SKM-1 (cell line): ENCODE measurements around the gene RARRES1.

Experiments
- DNase-seq: peaks from one replicate; lab custom pipeline; 2025; ENCODE audit not compliant: unreplicated experiment; lab: John Stamatoyannopoulos, UW

RARRES1 gene

DNA sequence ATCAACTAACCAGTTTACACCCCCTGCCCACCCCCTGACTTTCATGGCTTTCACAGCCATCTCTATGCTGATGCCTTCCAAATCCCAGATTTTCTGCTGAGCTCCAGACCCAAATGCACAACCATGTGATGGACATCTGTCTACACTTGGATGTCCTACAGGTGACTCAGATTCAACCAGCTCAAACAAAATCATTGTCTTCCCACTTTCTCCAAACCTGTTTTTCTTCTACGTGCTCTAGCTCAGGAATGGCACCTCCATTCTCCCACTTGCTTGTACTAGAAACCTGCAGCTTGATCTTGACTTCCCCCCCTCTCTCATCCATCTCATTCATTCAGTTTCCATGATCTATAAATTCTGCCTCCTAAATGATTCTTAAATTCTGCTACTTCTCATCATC lies 34.1 kb upstream of the RARRES1 start:
- no peak for DNase-seq

- DNase-seq, result no peak
Measured at GRCh38 chr3:158765518-158766205, 33.4 kb upstream of the RARRES1 start.

DNA sequence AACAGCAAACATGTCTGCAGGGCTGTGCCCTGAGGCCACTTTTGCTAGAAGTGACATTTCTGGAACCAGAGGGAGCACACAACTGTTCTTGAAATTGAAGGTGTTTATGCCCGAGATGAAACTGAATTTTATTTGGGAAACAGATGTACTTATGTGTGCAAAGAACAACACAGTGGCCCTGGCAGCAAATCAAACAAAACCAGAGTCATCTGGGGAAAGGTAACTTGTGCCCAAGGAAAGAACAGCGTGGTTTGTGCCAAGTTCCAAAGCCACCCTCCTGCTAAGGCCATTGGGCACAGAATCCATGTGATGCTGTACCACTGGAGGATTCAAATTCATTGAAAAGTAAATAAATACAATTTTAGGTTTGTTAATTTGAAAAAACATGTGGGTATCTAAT lies 31.2 kb upstream of the RARRES1 start:
- no peak for DNase-seq

DNA sequence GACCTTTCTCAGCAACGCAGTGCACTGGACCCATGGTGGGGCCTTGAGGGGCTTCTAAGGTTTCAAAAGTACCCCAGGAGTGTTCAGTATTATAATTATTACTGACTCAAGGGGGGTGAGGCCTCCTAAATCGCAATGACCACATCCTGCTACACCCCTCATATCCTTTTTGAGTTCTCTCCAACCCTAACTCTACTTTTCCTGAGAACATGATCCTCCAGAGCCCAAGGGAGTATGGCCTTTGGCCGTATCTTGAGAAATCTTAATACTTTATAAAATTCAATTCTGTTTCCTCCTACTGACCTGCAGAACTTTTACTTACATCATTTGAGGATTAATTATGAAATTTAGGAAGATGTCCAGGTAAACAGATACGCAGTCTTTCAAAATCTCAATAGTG lies 30.4 kb upstream of the RARRES1 start:
- no peak for DNase-seq

GRCh38 chr3:158761350-158761749 lies 29.1 kb upstream of the RARRES1 start:
- no peak for DNase-seq

DNA sequence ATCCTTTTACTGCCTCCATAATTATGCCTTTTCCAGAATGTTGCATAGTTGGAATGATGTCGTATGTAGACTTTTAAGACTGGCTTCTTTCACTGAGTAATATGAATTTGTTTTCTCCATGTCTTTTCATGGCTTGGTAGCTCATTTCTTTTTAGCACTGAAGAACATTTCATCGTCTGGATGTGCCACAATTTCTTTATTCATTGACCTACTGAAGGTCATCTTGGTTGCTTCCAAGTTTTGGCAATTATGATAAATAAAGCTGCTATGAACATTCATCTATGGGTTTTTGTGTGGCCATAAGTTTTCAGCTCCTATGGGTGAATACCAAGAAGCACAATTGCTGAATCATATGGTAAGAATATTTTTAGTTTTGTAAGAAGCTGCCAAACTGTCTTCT lies 23.2 kb upstream of the RARRES1 start:
- DNase-seq, result no peak

DNA sequence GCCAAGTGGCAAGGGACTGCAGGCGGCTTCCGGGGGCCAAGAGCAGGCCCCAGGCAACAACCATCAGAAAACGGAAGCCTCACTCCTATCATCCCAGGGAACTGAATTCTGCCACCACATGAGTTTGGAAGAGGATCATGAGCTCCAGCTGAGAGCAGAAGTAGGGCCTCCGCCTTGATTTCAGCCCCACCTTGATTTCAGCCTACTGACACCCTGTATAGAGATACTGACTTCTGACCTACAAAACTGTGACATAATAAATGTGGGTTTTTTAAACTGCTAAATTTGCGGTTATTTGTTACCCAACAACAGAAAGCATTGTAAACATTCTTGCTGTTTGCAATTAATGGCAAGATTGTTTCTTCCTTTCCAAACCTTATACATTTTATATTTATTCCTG lies 21.6 kb upstream of the RARRES1 start:
- DNase-seq, result no peak

DNA sequence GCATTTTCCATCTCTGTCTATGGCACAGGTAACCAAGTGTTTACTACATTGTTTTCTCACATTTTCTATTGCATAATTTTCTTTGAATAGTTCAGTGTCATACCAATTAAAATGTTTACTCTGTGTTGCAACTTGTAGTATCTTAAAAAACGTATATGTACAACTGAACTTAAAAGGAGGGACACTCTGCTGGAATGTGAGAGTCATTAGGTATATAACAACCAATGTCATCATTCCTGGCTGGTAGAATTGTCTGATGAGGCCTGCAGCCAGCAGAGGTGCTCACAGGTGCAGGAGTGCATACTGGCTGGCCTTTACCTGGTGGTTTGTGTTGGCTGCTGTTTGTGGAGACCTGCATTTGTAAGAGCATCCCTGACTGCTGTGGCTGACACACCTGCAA lies 19.1 kb upstream of the RARRES1 start:
- DNase-seq, result no peak

GRCh38 chr3:158750016-158750415 lies 17.8 kb upstream of the RARRES1 start:
- DNase-seq, result no peak

DNA sequence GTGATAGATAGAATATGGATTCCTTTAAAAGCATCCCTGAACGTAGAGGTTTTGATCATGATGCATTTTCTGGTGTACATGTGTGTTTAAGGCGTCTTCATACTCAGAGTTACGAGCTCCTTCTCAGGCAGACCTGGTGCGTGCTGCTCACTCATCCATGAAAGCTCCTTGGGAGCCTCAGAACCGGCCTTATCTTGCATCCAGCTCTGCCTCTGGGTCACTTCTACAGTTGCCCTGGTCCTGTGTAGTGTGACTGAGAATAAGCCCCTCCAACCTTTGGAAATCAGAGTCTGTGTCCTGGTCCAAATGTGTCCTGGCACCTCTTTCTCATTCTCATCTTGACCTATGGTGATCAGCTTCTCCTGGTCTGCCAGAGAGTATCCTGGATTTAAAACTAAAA lies 17.3 kb upstream of the RARRES1 start:
- DNase-seq, result no peak

DNA sequence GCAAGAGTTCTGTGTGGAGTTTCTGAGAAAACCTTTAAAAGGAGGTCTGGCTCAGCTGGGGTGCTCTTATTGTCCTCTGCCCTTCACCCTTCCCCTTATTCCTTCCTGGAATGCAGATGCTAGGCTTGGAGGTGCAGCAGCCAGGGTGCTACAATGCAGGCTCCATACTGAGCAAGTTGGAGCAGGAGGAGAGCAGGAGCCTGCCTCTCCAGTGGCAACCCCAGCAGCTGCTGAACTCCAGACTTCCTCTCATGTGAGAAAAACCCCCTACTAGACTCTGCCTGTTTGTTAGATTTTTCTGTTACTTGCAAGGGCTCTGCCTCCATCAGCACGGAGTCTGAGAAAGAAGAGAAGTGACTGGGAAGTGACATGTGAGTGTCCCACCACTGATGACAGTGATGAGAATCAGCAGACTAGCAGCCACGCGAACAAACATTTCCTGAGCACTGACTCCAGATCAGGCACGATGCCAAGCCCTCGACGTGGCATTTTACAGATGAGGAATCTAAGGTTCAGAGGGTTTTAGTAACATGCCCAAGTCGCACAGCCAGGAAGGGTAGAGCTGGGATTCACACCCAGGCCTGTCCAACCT lies 16.1 kb upstream of the RARRES1 start:
- DNase-seq, result no peak

DNA sequence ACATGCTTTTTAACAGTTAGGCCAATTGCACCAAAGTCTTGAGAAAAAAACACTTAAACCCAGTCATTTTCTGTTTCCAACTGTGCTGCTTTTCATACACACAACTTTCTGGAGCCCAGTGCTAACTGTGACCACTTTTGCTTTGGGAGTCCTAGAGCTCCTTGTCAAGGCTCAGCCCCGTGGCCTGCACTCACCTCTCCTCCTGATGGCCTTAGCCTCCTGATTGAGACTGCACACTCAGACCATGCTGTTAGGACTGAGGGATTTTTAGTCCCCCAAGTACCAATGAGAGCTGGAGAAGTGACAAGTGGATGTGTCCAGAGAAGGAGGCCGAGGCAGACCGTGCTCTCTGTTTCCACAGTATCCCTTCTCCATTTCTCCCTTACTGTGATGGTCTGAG lies 15.2 kb upstream of the RARRES1 start:
- DNase-seq, result no peak

- DNase-seq, result no peak
Measured at GRCh38 chr3:158745551-158745950, 13.3 kb upstream of the RARRES1 start.

- DNase-seq, result no peak
Measured at GRCh38 chr3:158744567-158745288, 12.5 kb upstream of the RARRES1 start.

DNA sequence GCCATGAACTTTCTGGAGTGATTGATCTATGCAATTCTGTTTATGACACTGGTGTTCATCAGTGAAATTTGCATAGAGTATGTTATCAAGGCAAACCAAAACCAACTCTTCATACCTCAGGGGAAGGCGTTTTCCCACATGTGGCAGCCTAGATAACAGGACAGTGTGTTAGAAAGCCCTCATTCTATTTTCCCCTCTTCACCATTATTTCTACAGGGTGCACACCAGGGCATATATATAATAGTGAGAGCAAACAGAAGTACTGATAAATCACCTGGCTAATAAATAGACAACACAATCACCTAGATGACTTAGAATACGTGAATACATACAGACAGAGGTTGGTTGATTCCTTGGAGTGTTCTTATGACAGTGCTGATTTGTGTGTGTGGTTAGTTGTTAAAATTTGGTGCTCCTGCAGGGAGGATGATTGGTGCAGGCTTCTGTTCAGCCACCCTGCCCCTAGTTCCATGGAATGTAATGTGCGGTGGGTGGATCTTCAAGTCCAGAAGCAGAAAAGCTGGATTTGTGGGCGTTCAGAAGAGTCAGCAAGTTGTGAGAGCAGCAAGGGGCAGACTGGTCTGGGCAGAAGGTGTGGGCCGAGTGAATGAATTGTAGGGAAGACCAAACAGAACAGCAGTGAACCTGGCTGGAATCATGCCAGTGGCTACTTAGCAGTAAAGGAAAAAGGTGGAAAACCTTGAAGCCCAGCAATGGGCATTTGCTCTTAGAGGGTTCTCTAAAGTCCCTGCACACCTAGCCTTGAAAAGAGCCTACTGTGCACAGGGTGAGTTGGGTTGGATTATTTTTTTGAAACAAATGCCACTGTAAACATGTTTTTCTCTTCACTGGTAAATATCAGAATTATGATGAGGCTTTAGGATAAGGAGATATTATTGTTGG lies 11.7 kb upstream of the RARRES1 start:
- DNase-seq, result no peak

GRCh38 chr3:158742871-158743663 lies 10.8 kb upstream of the RARRES1 start:
- DNase-seq, result no peak

DNA sequence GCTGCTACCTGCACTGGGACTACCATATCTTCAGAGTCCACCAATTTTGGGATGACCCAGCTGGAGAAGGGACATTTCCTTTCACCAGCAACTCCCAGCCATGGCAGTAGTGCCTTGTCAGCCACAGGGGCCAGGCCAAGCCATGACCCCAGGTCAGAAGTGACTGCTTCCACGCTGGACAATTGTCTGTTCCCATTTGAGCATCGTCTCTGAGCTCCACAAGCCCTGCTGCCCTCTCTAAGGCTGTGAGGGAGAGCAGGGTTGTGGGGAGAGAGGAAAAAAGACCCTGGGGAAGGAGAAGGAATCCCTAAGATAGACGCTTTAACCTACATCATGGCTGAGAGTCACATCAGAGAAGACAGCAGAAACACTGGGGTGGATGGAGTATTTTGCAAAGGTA lies 7.4 kb upstream of the RARRES1 start:
- DNase-seq, result no peak

DNA sequence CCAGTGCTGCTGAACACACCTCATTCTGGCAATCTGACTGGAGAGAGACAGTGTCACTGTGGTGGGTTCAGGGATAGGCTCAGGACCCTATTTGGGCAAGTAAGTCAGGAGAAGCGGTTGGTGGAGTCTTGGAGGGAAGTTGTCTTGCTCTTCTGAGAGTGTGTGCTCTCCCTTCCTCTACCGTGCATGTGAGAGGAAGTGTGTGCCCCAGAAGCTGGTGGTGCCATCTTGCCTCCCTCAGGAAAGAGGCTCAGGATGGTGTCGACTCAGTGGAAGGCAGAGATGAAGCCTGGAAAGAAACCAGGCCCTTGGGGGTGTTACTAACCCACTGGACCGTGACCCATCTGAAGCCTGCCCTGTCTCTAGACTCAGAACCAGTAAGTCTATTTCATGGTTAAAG lies 6.8 kb upstream of the RARRES1 start:
- DNase-seq, result no peak

- DNase-seq, result no peak
Measured at GRCh38 chr3:158738653-158739052, 6.4 kb upstream of the RARRES1 start.

DNA sequence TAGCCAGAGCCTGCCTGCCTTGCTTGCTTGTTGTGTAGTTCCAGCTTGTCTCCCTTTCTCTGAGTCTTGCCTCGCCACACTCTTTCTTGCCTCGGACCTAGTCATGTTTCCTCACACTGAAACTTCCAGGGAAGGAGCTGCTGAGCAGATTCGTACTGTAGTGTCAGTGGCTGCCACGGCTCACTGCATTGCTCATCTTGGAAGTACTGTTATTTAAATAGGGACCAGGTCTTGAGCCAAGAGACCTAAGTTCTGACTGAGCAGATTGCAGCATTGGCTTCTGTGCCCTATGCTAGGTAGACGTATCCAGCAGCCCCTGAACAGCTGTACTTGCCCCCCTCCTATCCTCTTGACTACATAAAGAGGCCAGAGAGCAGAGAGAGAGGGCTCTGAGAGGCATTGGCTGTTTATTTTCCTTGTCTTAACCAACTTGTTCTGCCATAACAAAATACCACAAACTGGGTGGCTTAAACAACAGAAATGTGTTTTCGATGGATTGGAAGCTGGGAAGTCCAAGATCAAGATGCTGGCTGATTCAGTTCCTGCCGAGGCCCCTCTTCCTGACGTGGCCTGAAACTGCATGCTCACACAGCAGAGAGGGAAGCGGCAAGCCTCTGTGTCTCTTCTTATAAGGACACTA lies 5.8 kb upstream of the RARRES1 start:
- DNase-seq, result no peak
